Measurements from ENCODE around the gene LTBP1.
"Not testable (repeated sequence)": the region's sequence is repeated elsewhere in the genome, so short reads cannot be mapped to it uniquely, and the experiment has no call there.

The LTBP1 gene

DNA sequence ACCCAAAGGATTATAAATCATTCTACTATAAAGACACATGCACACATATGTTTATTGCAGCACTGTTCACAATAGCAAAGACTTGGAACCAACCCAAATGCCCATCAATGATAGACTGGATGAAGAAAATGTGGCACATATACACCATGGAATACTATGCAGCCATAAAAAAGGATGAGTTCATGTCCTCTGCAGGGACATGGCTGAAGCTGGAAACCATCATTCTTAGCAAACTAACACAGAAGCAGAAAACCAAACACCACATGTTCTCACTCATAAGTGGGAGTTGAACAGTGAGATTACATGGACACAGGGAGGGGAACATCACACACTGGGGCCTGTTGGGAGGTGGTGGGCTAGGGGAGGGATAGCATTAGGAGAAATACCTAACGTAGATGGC lies 288.8 kb downstream of the LTBP1 start:
- FAIRE-seq = not testable (repeated sequence)

DNA sequence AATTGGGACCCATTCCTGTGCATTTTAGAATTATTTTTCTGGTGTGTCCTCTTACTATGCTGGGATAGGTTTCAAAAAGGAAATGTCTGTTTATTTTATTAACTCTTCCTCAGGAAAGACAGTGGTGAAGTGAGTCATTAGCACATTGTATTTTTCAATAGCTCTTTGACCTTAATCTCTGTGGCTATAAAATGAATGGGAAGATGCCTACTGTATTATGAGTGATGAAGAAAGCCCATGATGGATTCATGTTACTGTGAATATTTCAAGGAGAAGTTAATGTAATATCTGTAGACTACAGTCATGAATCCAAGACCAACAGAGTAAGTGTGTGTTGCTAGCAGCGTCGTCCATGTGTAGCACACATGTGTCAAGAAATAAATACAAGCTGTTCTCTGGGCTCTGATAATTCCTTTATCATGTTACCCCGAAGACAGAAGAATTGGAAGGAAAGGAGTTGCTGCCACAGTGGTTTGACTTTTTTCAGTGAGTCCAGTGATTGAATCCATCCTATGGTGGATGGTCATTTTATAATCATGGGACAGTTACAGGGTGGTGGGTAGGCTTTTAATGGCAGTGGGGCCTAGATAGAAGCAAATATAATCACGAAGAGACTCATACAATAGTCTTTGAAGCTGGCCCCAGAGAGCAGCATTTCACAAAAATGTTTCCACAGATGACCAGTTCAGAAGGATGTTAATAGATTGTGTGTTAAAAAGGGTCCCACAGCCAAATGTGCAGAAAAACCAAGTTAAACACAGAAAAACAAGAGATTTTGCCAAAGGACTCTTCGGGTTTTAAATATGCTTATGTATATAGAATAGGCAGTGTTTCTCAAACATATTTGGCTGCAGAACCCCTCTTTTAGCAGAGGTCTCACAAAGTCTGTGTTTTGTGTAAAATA lies 290.0 kb downstream of the LTBP1 start:
- FAIRE-seq = no peak

DNA sequence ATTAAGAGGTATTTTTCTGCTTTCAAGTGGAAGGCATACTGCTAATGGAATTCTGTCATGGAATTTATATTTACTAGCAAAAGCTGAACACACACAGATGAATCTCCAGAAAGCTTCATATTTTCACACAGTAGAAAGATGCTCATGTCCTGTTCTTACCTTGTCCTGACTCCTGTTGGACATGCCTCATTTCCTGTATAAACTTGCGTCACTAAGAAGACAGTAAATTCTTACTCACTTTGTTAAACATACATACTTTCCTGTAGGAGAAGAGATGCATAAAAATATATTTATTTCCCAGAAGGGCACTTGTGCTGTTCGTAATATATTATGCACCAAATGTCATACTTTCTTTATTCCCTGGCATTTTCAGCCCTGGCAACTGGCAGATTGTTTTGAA lies 291.4 kb downstream of the LTBP1 start:
- no peak for FAIRE-seq

DNA sequence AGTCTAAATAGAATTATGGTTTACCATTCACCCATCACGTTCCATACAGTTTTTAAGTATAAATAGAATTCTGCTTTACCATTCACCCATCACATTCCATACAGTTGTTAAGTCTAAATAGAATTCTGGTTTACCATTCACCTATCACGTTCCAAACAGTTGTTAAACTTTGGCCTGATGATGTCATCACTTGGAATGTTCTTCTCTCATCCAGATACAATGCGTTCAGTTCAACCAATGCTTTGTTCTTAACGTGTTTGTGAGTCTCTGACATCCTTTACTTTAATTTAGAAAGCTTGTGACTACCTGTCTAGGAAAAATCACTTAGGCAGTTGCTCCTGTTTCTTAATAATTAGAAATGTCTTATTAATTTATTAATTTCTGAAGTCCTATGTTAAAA lies 293.4 kb downstream of the LTBP1 start:
- FAIRE-seq = no peak

DNA sequence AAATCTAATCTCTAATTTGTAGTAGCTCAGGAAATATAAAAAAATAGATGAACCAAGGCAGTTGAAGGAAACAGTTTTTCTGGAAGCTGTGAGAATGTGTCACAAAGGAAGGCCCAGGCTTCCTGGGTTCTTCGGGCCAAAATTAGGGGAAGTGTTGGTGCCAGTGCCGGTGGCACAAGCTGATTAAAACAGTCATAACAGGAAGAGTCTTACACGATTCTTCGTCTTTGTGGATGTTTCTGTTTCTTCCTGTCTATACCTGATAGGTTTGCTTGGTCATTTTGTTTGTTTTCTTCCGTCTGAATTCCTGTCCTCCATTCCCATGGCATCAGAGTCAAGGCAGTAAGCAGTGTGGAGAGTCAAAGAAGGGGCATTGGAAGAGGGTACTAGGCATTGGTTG lies 294.3 kb downstream of the LTBP1 start:
- no peak for FAIRE-seq

DNA sequence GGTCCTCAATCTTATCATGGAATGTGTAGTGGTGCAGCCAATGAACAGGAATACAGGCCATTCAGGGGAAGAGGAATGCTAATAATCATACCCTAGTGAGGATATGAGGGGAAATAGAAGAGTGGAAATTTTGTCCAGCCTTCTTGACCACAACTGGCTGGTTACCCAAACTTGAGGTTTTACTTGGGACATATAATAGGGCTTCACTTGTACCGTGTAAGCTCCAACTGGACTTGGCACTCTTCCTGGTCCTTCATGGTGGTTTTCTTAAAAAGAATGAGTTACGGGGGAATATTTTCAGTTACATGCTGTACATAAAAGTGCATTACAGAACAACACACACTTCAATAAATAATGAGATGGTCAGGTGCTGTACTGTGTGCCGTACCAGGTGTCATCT lies 294.8 kb downstream of the LTBP1 start:
- FAIRE-seq = no peak

DNA sequence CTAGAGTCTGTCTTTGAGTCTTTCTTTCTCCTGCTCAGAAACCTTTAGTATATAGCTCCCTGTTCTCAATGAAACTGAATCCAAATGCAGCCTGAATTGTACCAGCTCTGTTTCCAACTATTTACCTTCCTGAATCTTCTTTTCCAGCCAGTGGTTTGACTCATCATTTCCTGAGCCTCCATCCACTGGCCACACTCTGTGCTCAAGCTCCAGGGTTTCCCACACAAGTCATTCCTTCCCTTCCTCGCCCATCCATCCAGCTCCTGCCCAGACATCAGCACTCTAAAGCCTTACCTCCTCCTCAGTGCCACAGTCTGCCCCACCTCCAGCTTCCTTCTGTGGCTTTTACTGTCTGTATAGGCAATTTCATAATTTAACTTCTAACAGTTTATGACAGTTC lies 296.1 kb downstream of the LTBP1 start:
- no peak for FAIRE-seq

DNA sequence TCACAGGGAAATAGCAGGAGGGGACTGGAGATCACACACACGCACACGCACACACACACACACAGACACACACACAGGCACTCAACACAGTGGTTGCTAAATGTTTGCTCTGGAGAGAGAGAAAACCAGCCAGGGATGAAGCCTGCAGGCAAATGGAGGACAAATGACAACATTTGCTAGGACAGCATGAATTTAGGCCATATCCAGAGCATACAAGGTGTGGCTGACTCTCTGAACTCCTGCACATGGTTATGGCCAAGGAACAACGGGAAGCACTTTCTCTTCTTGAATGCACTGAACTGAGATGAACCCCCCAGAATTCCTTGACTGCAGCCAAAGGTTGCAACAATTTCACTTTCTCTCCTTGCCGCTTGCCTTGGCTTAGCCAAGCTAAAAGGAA lies 299.7 kb downstream of the LTBP1 start:
- no peak for FAIRE-seq

DNA sequence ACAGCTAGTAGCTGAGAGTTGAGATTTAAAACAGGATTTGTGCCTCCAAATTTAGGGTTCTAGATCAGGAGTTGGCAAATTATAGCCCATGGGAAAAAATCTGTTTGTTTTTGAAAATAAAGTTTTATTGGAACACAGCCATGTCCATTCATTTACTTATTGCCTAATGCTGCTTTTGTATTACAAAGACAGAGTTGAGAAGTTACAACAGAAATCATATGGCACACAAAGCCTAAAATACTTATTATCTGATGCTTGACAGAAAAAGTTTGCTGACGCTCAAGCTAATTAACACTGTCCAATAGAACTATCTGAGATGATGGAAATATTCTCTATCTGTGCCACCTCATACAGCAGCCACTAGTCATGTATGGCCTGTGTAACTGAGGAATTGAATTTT lies 300.6 kb downstream of the LTBP1 start:
- no peak for FAIRE-seq

DNA sequence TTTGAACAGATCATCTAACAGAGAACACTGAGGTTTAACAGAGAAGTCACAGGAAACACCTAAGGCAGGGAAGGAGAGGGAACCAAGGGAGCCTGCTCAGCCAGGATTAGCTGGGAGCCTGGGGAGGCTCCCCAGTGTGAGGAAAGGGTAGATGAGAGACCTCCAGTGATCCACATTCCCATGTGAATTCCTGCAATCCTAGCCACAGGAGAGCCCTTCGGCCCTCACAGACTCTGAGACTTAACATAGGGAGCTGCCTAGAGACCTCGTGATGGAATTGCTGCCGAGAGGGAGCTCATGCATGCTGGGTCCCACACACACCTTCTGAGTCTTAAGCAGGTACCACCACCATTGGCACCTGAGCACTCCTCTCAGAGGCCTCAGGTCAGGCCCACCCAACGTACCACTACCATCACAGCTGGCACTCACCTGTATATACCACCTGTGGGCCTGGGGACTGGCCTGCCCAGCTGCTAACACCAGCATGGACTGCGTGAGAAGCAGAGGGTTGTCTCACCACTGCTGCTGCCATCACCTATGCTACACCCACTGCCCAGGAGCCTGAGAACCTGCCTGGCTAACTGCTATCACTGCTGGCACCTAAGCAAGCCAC lies 303.8 kb downstream of the LTBP1 start:
- no peak for FAIRE-seq

DNA sequence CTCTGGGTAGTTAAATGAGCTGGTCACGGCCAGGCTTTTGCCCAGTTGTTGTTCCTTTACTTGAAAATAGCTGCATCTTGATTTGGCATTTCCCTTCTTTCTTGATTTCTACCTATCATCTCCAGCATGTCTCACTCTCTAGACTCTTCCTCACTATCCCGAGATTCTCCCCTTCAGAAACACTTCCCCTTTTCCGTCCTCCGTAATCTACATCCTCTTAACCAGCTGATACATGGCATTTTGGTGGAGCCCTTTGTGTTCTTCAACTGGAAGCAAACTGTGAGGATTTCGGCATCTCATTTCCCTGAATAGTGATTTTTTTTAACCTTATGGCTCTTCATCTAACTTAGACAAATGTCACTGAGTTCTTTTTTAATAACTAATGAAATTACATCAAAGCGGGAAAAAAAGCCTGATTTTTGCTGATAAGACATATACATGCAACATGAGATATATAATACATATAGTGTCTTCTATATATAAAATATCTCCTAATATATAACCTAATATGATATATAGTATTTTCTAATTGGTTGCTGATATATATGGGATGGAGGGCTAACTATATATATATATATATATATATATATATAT lies 309.5 kb downstream of the LTBP1 start:
- FAIRE-seq = no peak

DNA sequence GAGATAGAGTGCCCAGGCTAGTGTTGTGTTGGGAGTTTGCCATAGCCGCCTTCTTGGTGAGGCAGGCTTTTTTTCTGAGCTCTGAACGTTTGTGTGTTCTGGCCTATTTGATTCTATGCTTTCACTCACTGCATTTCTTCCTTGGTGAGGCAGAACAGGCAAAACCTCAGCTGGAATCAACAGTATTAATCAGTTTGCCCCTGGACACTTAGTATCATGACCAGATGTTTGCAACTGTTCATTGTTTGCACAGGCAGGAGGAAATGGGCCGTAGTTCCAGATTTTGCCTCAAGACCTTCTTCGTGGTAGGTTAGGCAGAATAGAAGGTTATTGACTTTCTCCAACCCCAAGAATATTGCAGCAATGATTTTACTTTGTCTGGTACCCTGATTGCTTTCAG lies 311.6 kb downstream of the LTBP1 start:
- no peak for FAIRE-seq

DNA sequence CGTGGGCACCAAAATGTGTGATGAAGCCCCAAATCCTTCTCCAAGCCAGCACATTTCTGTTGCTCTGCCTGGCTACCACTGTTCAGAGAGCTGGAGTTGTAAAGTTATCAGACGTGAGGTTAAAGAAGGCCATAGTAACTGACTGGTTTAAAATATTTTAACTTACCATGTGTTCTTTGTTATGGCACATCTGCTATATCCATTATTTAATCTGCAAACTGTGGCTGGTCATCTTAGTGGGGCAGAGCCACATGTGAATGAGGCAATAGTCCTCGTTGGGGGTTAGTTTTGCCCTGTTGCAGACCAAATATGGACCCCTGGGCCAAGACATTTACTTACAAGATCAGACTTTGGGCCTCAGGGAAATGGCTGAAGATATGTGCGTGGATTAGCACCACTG lies 315.3 kb downstream of the LTBP1 start:
- no peak for FAIRE-seq

DNA sequence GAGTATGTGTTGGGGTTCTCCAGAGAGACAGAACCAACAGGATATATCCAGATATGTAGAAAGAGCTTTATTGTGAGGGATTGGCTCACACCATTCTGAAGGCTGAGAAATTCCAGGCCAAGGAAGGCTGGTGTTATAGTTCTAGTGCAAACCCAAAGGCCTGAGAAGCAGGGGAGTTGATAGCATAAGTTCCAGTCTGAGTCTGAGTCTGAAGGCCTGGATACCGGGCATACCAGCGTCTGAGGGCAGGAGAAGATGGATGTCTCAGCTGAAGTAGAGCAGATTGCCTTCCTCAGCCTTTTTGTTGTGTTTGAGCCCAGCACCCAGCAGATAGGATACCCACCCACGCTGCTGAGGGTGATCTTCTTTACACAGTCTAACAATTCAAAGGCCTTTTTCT lies 318.0 kb downstream of the LTBP1 start:
- no peak for FAIRE-seq

DNA sequence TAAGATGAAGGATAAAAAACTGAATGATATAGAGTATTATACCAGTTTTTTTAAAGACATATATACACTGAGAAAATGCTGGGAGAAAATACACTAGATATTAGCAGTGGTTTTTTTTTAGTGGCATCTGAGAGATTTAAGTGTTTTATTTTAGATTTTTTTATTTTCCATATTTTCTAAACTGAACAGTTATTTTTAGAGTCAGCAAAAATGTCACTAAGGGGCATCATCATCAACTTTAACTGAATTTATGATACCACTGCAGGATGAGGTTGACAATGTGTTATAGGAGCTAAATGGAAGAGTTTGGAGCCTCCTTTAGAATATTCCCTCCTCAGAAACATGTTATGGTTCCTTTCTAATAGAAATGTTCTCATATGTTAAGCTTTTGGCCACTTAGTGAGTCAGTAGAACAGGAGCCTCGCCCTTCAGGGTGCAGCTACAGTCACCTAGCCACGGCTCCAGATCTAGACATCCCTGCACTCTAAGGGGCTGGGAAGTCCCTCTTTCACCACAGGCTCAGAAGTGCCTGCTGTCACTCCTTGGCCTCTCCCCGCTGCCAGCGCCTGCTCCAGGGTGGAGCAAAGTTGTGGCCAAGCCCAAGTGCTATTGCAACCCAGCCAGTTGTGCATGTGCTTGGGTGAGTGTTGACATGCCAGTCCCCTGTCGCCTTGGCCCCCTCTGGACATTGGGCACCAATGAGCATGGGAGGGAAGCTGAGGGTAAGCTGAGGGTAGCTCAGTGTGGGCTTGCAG lies 319.0 kb downstream of the LTBP1 start:
- FAIRE-seq = no peak

DNA sequence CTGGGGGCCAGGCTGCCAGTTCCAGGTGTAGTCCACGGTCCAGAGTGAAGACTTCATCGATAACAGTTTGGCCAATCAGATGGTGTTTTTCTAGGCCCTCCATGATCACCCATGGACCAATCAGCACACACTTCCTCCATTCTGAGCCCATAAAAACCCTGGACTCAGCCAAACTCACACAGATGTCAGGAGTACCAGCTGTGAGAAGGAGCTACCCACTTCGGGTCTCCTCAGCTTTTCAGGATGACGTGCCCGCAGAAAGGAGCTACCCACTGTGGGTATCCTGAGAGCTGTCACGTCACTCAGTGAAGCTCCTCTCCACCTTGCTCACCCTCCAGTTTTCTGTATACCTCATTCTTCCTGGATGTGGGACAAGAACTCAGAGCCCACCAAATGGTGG lies 319.7 kb downstream of the LTBP1 start:
- FAIRE-seq = no peak

DNA sequence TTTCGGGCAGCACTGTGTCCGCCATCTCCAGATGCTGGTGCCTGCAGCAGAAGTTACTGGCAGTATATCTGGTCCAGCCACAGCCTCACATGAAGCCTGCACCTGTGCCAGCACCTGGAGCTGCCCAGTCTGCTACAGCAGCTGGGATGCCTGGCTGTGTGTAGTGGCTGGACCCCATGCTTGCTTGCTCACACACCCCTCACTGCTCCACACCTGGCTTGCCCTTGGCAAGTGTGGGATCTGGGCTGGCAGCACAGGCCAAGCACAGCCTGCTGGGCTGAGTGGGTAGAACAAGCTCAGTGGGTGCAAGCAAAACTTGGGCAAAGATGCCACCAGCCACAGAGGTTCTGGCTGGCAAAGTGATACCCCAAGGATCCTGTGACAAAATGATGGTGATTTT lies 320.3 kb downstream of the LTBP1 start:
- FAIRE-seq = no peak

DNA sequence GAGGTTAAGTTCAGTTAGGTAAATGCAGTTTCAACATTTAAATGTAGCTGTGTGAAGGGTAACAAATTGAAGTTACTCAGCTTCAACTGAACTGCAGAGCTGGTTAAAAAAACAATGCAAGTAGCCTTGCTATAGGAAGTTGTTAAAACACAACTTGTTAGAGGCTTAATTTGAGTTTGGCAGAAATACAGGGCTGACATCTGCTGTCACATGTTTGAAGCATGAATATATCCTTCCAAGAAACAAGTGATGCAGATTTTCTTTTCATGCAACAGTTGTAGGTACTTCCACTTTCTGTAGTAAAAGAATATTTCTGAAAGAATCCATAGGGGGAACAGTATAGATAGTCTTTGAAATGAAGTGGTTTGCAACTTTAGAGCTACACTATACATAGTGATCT lies 321.0 kb downstream of the LTBP1 start:
- FAIRE-seq = no peak

DNA sequence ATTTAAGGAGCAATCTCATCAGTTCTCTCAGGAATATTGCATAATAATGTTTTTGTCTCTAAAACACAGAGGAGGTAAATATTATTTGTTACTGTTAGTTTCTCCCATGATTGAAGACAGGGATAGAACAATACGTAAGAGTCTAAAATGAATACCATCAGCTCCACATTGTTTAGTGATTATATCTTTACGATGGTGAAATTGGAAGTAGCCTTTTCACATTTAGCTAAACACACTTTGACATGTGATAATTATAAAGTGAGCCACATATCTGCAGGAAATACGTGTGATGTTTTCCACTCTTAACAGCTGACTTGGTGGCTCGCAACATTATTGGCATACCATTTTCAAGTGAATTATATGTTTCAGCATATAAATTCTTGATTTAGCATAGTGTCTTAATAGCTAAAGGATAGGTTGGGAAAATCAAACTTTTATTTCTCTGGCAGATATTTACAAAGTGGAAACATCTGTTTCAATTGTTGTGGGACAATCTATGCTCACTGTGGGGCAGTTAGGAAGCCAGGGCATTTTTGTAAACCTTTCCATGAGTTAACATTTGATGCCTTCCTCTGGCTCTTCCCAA lies 321.6 kb downstream of the LTBP1 start:
- FAIRE-seq = no peak

DNA sequence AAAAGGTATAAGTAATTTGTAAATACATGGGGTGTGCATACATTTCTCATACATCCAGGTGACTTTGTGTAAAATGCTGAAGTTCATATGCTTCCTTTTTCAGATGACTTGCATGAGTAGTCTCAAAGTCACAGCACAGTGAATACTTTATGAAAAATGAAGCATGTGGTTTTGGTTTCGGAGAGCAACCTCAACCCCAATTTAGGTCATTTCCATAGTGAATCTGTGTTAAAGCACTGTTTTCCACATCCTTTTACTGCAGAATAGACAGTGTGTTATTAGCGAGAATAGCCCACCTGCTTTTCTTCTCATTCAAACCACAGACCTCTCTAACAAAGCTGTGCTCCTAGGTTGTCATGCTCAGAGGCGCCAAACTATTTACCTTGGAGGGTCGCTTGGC lies 325.2 kb downstream of the LTBP1 start:
- no peak for FAIRE-seq

DNA sequence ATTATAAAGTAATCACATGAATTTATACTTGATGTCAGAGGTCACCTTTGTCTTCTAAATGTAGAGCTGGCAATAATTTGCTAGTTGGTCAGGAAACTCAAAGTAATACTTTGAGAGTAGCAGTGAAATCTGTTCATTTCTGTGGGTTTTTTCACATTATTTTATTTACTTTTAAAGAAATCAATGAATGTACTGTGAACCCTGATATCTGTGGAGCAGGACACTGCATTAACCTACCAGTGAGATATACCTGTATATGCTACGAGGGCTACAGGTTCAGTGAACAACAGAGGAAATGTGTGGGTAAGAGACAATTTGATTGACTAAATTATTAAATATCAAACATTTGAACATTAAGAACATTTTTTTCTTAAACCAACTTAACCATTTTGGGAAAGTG lies 326.7 kb downstream of the LTBP1 start:
- FAIRE-seq = no peak

DNA sequence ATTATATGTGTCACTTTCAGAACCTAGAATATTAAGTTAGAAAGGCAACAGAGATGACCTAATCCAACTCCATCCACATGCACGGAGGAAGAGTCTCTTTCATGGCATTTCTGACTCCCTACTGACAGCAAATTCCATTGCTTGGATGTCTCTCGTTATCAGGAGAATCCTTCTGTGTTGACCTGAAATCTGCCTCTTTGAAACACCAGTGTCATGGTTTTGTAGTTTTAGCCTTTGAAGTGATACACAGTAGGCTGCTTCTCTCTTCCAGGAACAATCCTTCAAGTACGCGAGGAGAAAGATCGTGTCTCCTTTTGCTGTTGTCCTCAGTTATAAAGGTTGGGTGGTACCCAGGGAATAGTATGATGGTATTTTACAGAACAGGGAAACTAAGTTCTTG lies 327.8 kb downstream of the LTBP1 start:
- no peak for FAIRE-seq

All from endometrium (tissue), 2 donors.